OCI-M1 (cell line): Measurements from ENCODE around the gene KNDC1.
"Not testable (repeated sequence)": the region's sequence is repeated elsewhere in the genome, so short reads cannot be mapped to it uniquely, and the experiment has no call there.

ENCODE experiments used
- DNase-seq: peaks from one replicate; lab custom pipeline; 2025; lab: John Stamatoyannopoulos, UW

The KNDC1 gene

GRCh38 chr10:133207041-133207600, 47.1 kb downstream of the KNDC1 start:
- DNase-seq, result no peak

DNA sequence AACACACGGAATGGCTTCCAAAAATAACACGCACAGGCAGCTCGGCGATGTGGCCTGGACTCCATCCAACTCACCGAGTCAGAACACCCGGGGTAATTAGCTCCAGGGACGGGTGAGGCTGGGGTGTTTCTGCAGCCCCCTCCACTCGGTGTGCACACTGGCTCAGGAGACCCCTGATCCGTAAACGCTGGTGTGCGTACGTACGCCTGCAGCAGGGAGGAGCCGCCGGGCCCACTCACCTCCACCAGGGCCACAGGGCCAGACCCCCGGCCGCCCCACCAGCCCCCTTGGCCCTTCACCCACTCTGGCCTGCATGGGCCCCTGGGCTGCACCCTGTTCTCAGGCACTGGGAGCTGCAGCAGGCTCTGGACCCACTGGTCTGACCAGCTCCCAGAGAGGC, 47.6 kb downstream of the KNDC1 start:
- DNase-seq, result no peak

GRCh38 chr10:133208466-133208865, 48.4 kb downstream of the KNDC1 start:
- no peak for DNase-seq

DNA sequence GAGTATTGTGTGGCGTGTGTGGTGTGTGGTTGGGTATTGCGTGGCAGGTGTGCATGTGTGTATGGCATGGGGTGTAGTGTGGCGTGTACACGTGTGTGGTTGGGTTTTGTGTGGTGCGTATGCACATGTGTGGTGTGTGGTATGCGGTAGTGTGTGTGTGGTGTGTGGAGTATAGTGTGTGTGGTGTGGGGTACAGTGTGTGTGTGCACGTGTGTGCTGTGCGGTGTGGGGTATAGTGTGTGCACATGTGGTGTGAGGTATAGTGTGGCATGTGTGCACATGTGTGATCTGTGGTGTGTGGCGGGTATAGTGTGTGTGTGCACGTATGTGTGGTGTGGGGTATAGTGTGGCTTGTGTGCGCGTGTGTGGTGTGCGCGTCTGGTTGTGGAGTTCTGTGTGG, 49.1 kb downstream of the KNDC1 start:
- DNase-seq, result no peak

DNA sequence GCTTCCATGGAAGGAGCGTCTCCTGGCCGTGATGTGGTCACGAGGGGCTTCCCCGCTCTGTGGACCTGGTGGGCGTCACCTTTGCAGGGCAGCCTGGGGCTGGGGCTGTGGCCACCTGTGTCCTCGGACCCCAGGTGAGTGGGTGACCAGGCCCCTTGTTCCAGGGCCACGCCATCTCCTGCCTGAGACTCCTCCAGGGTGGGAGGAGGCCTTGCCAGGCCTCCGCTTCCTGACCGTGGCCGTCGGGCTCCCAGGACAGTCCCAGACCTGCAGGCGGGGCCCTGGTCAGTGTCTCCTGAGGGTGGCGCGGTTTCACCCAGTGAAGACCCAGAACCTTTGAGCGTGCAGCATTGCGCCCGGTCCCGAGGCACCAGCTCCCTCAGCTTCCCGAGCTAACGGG, 49.6 kb downstream of the KNDC1 start:
- DNase-seq, result no peak

GRCh38 chr10:133210398-133211140, 50.5 kb downstream of the KNDC1 start:
- no peak for DNase-seq

GRCh38 chr10:133211141-133211830, 51.3 kb downstream of the KNDC1 start:
- no peak for DNase-seq

- no peak for DNase-seq
Observed at GRCh38 chr10:133211959-133212852, 52.2 kb downstream of the KNDC1 start.

DNA sequence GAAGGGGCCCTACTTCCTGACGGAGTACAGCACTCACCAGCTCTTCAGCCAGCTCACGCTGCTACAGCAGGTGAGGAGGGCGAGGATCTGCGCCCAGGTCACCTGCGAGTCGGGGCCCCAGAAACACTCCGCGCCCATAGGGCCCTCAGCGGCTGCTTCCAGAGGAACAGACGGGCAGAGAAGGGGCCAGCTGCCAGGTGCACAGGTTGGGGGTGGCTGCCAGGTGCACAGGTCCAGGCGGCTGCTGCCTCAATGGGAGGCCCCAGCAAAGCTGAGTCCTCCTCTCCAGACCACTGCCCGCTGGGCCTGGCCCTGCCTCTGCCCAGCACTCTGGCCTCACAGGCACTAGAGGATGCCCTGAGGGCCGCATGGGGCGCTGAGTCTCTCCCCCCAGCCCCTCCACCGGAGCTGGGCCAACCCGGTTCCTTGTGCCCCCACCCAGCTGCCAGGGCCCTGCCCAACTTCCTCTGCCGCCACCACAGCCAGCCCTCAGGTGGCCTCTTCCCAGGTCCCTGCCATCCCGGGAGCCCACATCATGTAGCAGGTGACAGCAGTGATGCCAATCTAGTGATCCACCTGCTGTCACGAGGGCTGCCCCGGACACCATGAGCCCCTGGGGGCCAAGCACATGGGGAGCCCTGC, 53.0 kb downstream of the KNDC1 start:
- no peak for DNase-seq

DNA sequence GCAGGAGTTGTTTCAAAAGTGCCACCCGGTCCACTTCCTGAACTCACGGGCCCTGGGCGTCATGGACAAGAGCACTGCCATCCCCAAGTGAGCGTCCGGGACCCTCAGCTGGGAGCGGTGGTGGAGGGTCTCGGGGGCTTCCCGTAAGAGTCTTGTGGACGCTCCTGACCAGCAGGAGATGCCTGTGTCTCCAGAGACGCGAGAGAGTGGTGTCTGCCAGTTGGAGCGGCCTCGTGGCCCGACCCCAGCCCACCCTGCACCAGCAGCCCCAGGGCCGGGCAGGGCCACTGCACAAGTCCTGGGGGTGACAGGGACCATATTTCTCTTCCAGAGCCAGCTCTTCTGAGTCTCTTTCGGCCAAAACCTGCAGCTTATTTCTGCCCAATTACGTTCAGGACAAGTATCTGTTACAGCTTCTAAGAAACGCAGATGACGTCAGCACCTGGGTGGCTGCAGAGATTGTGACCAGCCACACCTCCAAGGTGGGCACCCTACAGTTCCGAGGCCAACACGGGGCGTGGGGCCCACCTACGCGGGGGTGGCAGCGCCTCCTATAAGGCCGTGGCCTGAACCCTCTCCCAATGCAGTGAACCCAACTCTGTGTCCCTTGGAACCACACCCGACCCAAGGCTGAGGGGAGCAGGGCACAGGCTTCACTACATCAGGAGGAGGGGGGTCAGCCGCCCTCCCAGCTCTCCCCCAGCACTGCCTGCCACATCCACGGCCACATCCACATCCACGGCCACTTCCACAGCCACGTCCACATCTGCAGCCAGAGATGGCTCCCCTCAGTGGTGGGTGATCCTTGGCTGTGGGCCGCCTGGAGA, 53.8 kb downstream of the KNDC1 start:
- DNase-seq, result no peak

DNA sequence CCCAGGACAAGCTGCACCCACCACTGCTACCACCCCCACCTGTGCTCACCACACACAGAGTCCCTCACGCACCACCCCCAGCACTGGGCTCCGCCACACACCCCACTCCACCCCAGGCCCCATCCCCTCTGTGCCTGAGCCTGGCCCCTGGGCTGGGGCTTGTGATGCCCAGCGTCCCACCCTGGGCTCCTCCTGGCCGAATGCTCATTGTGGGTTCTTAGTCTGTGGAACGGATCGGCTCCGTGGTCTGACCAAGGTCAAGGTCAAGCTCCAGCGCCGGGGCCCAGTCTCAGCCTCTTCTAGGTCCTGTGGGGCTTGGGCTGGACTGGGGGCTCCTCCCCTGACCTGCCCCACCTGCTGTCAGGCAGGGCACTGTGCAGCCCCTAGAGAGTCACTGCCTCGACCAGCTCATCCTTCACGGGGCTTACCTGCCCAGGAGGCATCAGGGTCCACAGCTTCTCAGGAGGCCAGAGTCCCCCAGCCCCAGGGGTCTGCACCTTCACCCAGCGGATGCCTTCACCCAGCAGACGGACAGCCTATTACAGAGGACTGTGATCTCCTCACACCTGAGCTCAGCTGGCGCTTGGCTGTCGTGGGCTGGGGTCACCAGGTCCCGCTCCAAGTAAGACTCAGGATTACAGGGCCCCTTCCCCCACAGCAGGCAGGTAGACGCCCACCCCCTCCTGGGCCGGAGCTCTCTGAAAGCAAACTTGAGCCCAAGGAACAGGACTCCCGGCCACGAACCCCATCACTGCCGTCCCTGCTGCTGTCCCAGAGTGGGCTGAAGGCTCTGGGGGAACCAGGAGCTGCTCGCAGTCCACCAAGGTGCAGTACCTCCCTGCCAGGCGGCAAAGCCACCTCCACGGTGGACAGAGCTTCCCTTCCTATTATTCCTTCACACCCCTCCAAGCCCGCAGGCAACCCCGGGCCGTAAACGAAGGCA, 54.7 kb downstream of the KNDC1 start:
- no peak for DNase-seq

GRCh38 chr10:133215586-133215985, 55.6 kb downstream of the KNDC1 start:
- DNase-seq, result no peak

GRCh38 chr10:133216776-133217175, 56.8 kb downstream of the KNDC1 start:
- no peak for DNase-seq

DNA sequence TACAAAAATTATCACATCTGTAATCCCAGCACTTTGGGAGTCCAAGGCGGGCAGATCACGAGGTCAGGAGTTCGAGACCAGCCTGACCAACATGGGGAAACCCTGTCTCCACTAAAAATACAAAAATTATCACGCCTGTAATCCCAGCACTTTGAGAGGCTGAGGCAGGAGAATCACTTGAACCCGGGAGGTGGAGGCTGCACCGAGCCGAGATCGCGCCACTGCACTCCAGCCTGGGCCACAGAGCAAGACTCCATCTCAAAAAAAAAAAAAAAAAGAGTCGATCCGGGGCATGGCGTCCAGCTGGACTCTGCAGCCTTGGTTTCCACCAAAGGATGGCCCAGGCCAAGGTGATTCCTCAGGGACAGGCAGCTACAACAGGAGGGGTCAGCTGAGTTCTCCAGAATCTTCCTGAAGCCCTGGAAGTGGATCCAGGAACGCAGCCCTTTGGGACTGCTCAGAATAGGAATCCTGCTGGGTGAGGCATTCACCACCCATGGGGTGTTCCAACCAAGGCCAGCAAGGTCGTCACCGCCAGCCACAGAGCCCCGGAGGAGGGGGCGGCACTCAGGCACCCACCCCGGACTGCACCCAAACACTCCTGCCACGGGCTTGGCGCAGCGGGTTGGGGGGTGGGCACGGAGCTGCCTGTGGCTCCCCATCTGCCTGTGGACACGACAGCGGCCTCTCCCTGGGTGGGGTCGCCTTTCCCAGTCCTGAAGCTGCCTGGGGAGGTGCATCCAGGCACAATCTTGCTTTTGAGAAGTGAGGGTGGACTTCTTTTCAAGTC, 58.0 kb downstream of the KNDC1 start:
- no peak for DNase-seq

DNA sequence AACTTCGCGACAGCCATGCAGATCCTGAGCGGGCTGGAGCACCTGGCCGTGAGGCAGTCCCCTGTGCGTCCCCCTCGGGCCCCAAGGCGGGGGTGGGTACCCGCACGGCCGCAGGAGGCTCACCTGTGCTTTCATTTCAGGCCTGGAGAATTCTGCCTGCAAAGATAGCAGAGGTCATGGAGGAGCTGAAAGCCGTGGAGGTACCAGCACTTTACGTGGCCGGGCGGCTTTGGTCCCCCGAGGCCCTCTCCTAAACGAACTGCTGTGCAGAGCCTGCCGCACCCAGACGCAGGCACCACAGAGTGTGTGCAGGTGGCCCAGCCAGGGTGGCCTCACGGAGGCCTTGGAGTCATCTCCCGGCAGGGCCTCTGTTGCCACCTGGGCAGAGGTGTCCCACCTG, 58.9 kb downstream of the KNDC1 start:
- no peak for DNase-seq

- DNase-seq, result no peak
Observed at GRCh38 chr10:133219782-133220181, 59.8 kb downstream of the KNDC1 start.

- no peak for DNase-seq
Observed at GRCh38 chr10:133221331-133221730, 61.3 kb downstream of the KNDC1 start.

DNA sequence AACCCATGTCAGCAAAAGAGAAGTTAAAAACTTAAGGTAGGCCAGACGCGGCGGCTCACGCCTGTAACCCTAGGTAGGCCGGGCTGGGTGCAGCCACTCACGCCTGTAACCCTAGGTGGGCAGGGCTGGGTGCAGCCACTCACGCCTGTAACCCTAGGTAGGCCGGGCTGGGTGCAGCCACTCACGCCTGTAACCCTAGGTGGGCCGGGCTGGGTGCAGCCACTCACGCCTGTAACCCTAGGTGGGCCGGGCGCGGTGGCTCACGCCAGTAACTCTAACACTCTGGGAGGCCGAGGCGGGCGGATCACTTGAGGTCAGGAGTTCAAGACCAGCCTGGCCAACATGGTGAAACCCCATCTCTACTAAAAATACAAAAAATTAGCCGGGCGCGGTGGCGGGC, 61.7 kb downstream of the KNDC1 start:
- DNase-seq, result not testable (repeated sequence)

GRCh38 chr10:133224076-133224475, 64.1 kb downstream of the KNDC1 start:
- no peak for DNase-seq
